ENCODE measurements around the gene KDM2A.

DNA sequence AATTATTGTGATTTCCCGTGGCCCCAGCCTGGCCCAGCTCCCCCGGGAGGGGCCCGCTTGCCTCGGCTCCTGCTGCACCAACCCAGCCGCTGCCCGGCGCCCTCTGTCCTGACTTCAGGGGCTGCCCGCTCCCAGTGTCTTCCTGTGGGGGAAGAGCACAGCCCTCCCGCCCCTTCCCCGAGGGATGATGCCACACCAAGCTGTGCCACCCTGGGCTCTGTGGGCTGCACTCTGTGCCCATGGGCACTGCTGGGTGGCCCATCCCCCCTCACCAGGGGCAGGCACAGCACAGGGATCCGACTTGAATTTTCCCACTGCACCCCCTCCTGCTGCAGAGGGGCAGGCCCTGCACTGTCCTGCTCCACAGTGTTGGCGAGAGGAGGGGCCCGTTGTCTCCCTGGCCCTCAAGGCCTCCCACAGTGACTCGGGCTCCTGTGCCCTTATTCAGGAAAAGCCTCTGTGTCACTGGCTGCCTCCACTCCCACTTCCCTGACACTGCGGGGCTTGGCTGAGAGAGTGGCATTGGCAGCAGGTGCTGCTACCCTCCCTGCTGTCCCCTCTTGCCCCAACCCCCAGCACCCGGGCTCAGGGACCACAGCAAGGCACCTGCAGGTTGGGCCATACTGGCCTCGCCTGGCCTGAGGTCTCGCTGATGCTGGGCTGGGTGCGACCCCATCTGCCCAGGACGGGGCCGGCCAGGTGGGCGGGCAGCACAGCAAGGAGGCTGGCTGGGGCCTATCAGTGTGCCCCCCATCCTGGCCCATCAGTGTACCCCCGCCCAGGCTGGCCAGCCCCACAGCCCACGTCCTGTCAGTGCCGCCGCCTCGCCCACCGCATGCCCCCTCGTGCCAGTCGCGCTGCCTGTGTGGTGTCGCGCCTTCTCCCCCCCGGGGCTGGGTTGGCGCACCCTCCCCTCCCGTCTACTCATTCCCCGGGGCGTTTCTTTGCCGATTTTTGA, 166.8 kb downstream of the KDM2A start:
- TF ChIP-seq, protein P1, sequence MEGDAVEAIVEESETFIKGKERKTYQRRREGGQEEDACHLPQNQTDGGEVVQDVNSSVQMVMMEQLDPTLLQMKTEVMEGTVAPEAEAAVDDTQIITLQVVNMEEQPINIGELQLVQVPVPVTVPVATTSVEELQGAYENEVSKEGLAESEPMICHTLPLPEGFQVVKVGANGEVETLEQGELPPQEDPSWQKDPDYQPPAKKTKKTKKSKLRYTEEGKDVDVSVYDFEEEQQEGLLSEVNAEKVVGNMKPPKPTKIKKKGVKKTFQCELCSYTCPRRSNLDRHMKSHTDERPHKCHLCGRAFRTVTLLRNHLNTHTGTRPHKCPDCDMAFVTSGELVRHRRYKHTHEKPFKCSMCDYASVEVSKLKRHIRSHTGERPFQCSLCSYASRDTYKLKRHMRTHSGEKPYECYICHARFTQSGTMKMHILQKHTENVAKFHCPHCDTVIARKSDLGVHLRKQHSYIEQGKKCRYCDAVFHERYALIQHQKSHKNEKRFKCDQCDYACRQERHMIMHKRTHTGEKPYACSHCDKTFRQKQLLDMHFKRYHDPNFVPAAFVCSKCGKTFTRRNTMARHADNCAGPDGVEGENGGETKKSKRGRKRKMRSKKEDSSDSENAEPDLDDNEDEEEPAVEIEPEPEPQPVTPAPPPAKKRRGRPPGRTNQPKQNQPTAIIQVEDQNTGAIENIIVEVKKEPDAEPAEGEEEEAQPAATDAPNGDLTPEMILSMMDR (IDR thresholded peaks at IDR 0.05): no peak
- TF ChIP-seq POLR2A (IDR thresholded peaks at IDR 0.05): no peak

Measured in thyroid gland (tissue), 4 donors.